Panc1 (cell line): ENCODE measurements around the gene MYH10. TPM values are rescaled to one million over a fixed set of nuclear protein-coding genes. Genes with fewer than 3 reads are reported as not detected.

Source experiments
- ATAC-seq: fragments of 200-7000 bp; cut with Tn5 transposase; 2 replicates; pipeline ENCODE4 v1.9.1; 2020; ENCODE audit warnings: mild to moderate bottlenecking, moderate library complexity
- BruUV-seq: library from RNA; stranded (reverse); fragments of 400-500 nt; replicated peaks from 2 replicates; lab custom pipeline; 2021; lab: Mats Ljungman, UMichigan
- CTCF ChIA-PET: fragments of 300-600 bp; sonication (Branson Sonifier 250); formaldehyde crosslinking; loops from one replicate; lab custom pipeline; 2022; ENCODE audit warnings: antibody characterized with exemption; lab: Charles Lee
- POLR2A ChIA-PET: fragments of 300-600 bp; sonication (Branson Sonifier 250); formaldehyde crosslinking; loops from one replicate; lab custom pipeline; 2022; ENCODE audit warnings: antibody characterized with exemption; lab: Charles Lee
- DNase-seq: peaks from one replicate; pipeline ENCODE4 v3.0.0-alpha.2; 2010; ENCODE audit warnings: low read depth, low spot score
- H3K27ac ChIP-seq: 2 replicates; pipeline ENCODE4 v1.5.1; 2011; ENCODE audit warnings: mild to moderate bottlenecking, low read length, inconsistent platforms
- H3K27me3 ChIP-seq: fragments of 200-500 bp; sonication (Bioruptor generic); 2 replicates; pipeline ENCODE4 v1.6.0; 2014; ENCODE audit warnings: low read length, inconsistent platforms; ENCODE audit not compliant: control insufficient read depth, insufficient read depth
- H3K36me3 ChIP-seq: fragments of 200-500 bp; sonication (Bioruptor generic); 2 replicates; pipeline ENCODE4 v1.5.1; 2014; ENCODE audit warnings: inconsistent platforms, mild to moderate bottlenecking, low read length, moderate library complexity; ENCODE audit not compliant: control insufficient read depth, insufficient read depth
- H3K4me1 ChIP-seq: 2 replicates; pipeline ENCODE4 v1.5.1; 2011; ENCODE audit warnings: inconsistent platforms, mild to moderate bottlenecking, low read length, moderate library complexity; ENCODE audit not compliant: control insufficient read depth, insufficient read depth
- H3K4me3 ChIP-seq, 2 experiments: 2 replicates each; pipeline ENCODE4 v1.5.1; 2011 to 2012; ENCODE audit warnings: low read depth in 2 of 2, low read length in 2 of 2, mild to moderate bottlenecking in 2 of 2, inconsistent platforms in 1 of 2, moderate library complexity in 1 of 2
- H3K9me3 ChIP-seq: fragments of 200-500 bp; sonication (Bioruptor generic); 2 replicates; pipeline ENCODE4 v1.5.1; 2014; ENCODE audit warnings: low read depth, mild to moderate bottlenecking, inconsistent platforms, low read length, moderate library complexity; ENCODE audit not compliant: control insufficient read depth, insufficient read depth
- POLR2AphosphoS5 ChIP-seq: IDR thresholded peaks from 2 replicates; pipeline ENCODE4 v1.6.1; 2012; ENCODE audit warnings: mild to moderate bottlenecking, low read depth, low read length, moderate library complexity
- SIN3A ChIP-seq: IDR thresholded peaks from 2 replicates; pipeline ENCODE4 v1.6.1; 2012; ENCODE audit warnings: low read depth, mild to moderate bottlenecking, low read length, moderate library complexity, borderline replicate concordance; ENCODE audit not compliant: insufficient read depth
- TCF7L2 ChIP-seq: IDR thresholded peaks from 2 replicates; pipeline ENCODE4 v1.6.1; 2011; ENCODE audit warnings: mild to moderate bottlenecking, low read depth, low read length, inconsistent platforms
- in situ Hi-C: cut with HindIII; loops from 2 replicates; pipeline ENCODE4 v1.10.0; 2016; ENCODE audit warnings: low sequenced_read_pairs, low pct_unique_long_range_greater_than_20kb
- intact Hi-C: fragments of 100-400 bp; cut with micrococcal nuclease; formaldehyde crosslinking; loops from one replicate; pipeline ENCODE4 v1.10.0; 2022; ENCODE audit not compliant: unreplicated experiment
- total RNA-seq: library from RNA; stranded (reverse); gene quantifications from one replicate; pipeline ENCODE4 v1.2.1, GENCODE V29; 2021; ENCODE audit not compliant: unreplicated experiment
- TF ChIP-seq, protein P1 (sequence below), 2 experiments: IDR thresholded peaks; 2 replicates each; pipeline ENCODE4 v1.6.1; 2011 to 2012; ENCODE audit warnings: low read depth in 2 of 2, control low read depth in 1 of 2, low read length in 1 of 2, mild to moderate bottlenecking in 1 of 2, moderate library complexity in 1 of 2; ENCODE audit not compliant: insufficient read depth in 1 of 2
- TF ChIP-seq, protein P2 (sequence below): fragments of 450-650 bp; IDR thresholded peaks from 2 replicates; pipeline ENCODE4 v1.5.1; 2017; ENCODE audit warnings: mild to moderate bottlenecking

MYH10 gene
- total RNA-seq, 1 experiment from 2014 or later: 36.5 TPM

DNA sequence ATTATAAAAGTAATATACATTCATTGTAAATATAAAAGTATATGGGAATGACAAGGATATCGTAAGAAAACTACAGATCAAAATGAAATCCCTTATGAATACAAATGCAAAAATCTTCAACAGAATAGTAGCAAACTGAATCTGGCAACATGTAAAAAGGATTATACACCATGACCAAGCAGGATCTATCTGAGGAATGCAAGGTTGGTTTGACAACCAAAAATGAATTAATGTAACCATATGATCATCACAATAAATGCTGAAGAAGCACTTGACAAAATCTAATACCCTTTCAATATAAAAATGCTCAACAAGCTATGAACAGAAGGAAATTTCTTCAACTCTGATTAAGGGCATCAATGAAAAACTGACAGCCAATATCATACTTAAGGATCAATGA, 146.1 kb downstream of the MYH10 start:
- POLR2A ChIA-PET: no interaction called here
- Histone ChIP-seq H3K9me3 (no peaks in the 10 kb centered on the region), H3K27ac (no peak overlapping the region), H3K27me3 (no peaks in the 10 kb centered on the region), H3K36me3 (no peaks in the 10 kb centered on the region; the same call in 1 of the 2 replicates), H3K4me1 (no peaks in the 10 kb centered on the region), H3K4me3 (no peak overlapping the region)
- TF ChIP-seq TCF7L2 (no peak), SIN3A (no peak), POLR2AphosphoS5 (no peak)
- TF ChIP-seq, protein P1, sequence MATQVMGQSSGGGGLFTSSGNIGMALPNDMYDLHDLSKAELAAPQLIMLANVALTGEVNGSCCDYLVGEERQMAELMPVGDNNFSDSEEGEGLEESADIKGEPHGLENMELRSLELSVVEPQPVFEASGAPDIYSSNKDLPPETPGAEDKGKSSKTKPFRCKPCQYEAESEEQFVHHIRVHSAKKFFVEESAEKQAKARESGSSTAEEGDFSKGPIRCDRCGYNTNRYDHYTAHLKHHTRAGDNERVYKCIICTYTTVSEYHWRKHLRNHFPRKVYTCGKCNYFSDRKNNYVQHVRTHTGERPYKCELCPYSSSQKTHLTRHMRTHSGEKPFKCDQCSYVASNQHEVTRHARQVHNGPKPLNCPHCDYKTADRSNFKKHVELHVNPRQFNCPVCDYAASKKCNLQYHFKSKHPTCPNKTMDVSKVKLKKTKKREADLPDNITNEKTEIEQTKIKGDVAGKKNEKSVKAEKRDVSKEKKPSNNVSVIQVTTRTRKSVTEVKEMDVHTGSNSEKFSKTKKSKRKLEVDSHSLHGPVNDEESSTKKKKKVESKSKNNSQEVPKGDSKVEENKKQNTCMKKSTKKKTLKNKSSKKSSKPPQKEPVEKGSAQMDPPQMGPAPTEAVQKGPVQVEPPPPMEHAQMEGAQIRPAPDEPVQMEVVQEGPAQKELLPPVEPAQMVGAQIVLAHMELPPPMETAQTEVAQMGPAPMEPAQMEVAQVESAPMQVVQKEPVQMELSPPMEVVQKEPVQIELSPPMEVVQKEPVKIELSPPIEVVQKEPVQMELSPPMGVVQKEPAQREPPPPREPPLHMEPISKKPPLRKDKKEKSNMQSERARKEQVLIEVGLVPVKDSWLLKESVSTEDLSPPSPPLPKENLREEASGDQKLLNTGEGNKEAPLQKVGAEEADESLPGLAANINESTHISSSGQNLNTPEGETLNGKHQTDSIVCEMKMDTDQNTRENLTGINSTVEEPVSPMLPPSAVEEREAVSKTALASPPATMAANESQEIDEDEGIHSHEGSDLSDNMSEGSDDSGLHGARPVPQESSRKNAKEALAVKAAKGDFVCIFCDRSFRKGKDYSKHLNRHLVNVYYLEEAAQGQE (IDR thresholded peaks at IDR 0.05; ENCODE audit: insufficient read depth in 1 of 2, low read depth in 2 of 2, low read length in 1 of 2): no peak
- in situ Hi-C loops: no loop called here
- ATAC-seq (no peak), DNase-seq (no peak)
- no TSS peak for BruUV-seq
- intact Hi-C loops: no loop called here
- CTCF ChIA-PET: no interaction called here

DNA sequence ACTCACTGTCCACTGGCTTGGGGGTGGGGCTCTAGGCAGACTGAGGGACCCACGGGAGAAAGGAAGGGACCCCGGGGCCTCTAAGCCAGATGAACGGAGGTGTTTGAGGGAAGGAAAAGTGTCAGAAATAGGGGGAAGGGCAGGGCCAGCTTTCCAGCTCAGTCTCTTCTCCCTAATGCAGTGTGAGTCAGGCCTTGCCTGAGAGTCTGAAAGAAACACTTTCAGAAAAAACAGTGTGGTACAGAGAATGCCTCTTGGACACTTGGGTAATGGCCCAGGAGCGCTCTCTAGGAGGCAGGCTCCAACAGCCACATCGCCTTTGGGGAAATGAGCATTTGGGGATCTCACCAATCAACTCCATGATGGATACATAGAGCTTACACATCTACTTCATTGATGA, 148.0 kb downstream of the MYH10 start:
- ATAC-seq: no peak
- intact Hi-C loops: no loop called here
- CTCF ChIA-PET: no interaction called here
- POLR2A ChIA-PET: no interaction called here
- BruUV-seq: no TSS peak
- H3K27me3 ChIP-seq: no peaks in the 10 kb centered on the region
- DNase-seq: no peak
- H3K9me3 ChIP-seq: no peaks in the 10 kb centered on the region
- TF ChIP-seq, protein P2, sequence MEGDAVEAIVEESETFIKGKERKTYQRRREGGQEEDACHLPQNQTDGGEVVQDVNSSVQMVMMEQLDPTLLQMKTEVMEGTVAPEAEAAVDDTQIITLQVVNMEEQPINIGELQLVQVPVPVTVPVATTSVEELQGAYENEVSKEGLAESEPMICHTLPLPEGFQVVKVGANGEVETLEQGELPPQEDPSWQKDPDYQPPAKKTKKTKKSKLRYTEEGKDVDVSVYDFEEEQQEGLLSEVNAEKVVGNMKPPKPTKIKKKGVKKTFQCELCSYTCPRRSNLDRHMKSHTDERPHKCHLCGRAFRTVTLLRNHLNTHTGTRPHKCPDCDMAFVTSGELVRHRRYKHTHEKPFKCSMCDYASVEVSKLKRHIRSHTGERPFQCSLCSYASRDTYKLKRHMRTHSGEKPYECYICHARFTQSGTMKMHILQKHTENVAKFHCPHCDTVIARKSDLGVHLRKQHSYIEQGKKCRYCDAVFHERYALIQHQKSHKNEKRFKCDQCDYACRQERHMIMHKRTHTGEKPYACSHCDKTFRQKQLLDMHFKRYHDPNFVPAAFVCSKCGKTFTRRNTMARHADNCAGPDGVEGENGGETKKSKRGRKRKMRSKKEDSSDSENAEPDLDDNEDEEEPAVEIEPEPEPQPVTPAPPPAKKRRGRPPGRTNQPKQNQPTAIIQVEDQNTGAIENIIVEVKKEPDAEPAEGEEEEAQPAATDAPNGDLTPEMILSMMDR: no peak
- TF ChIP-seq TCF7L2 (no peak), SIN3A (no peak), POLR2AphosphoS5 (no peak)
- TF ChIP-seq, protein P1 (IDR thresholded peaks at IDR 0.05; ENCODE audit: insufficient read depth in 1 of 2, low read depth in 2 of 2, low read length in 1 of 2): no peak
- H3K27ac ChIP-seq: no peak overlapping the region
- no peaks in the 10 kb centered on the region for H3K4me1 ChIP-seq
- H3K4me3 ChIP-seq: no peak overlapping the region
- no peaks in the 10 kb centered on the region; the same call in 1 of the 2 replicates for H3K36me3 ChIP-seq
- in situ Hi-C loops: no loop called here
